Measurements from ENCODE around the gene COL9A1. TPM values are rescaled to one million over a fixed set of nuclear protein-coding genes. Genes with fewer than 3 reads are reported as not detected.

The COL9A1 gene
- total RNA-seq: not detected

GRCh38 chr6:70303034-70303525 lies at the start of gene COL9A1:
Gene COL9A1 (minus strand): TSS chr6:70303084. CDS start chr6:70302924, 160 bp downstream.

Other genes with a start within 250 kb of the COL9A1 start
- gene FAM135A, start 110.4 kb upstream of the COL9A1 start, total RNA-seq: 1 to 10 TPM; 6.0 to 7.0 TPM

Measured in activated naive CD4-positive, alpha-beta T cell treated with anti-CD3 and anti-CD28 coated beads, Interleukin-2, amount 10 ng/mL, durations not matched to agents 5 hours and 36 hours (primary cell).